HG03103 (cell line): Measurements from ENCODE around the gene CD8B.
A peak's percentile ranks its signal among the peaks of the same experiment; 100 is the strongest.

Source experiments
- ATAC-seq: cut with Tn5 transposase; IDR thresholded peaks from one replicate; pipeline ENCODE4 v1.9.1; 2021; ENCODE audit warnings: low read depth; ENCODE audit not compliant: unreplicated experiment

Gene CD8B

DNA sequence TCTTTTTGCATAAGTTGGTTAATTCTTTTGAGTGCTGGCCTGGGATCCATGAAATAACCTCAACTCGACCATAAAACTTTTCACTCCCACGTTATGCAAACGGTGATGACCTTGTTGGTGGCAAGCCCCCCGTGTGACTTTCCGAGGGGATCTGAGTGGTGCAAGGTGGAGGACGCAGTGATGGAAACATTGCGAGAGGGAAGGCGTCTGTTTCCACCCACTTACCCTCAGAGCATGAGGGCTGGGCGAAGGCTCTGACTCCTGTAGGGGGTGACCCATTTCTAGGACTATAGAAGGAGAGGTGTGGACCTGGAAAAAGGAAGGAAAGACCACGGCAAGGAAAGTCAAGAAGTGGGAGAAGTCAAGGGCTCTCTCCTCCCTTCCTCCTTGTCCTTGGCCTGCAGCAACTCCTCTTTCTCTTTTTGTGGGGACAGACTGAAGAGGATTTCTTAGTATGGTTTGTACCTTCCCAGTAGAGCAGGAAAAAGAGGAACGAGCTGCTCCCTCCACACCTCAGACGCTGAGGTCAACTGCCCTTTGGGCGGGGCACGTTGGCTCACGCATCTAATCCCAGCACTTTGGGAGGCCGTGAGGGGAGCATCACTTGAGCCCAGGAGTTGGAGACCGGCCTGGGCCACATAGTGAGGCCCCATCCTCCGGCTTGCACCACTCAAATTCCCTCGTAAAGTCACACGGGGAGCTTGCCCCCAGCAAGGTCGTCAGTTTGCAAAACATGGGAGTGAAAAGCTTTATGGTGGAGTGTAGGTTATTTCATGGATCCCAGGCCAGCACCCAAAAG is 55.4 kb downstream of the CD8B start:
- ATAC-seq = no peak

DNA sequence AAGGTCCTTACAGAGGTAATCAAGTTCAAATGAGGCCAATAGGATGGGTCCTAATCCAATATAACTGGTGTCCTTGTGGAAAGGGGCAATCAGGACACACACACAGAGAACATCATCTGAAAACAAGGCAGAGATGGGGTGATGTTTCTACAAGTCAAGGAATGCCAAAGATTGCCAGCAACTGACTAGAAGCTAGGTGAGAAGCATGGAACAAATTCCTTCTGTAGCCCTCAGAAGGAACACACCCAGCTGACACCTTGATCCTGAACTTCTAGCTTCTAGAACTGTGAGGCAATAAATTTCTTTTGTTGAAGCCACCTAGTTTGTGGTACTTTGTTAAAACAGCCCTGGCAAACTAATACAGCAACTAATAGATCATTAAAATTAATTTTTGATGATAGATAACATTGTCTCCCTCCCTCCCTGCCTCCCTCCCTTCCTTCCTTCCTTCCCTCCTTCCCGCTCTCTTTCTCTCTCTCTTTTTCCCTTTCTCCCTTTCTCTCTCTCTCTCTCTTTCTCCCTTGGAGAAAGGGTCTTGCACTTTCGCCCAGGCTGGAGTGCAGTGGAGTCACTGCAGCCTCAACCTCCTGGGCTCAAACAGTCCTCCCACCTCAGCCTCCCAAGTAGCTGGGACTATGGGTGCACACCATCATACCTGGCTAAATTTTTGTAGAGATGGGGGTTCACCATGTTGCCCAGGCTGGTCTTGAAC is 60.7 kb downstream of the CD8B start:
- no peak for ATAC-seq

DNA sequence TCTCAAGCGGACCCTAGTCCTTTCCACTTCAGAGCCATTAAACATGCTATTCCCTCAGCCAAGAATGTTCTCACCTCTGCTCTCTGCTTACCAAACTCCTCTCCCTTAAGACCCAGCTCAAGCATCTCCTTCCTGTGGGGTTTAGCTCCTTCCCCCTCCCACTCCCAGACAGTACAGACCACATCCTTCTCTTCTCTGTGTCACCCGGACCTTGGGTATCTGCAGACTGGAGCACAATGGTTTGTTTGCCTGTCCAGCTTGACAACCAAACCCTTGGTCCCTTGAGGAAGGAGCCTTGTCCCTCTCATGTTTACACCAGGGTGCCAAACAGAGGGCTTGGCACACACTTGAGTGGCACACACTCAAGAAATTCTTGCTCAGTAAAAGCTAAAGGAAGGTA is 66.8 kb downstream of the CD8B start:
- no peak for ATAC-seq

DNA sequence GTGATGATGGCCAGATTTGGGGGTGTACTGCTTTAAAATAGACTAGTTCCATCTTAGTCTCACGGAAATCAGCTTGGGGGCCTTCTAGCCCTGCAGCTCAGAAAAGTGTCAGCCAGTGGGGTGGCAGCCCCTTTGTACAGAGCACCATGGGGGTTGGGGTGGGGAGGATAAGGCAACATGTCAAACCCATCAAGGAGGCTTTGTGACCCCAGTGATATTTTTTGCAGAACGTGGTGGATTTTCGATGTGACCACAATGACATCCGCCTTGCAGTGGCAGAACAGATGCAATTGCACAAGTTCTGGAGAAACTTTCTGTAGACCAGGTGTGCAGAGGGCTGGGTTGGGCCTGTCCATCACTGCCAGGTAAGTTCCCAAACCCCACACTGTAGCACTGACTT is 67.9 kb downstream of the CD8B start:
- no peak for ATAC-seq

DNA sequence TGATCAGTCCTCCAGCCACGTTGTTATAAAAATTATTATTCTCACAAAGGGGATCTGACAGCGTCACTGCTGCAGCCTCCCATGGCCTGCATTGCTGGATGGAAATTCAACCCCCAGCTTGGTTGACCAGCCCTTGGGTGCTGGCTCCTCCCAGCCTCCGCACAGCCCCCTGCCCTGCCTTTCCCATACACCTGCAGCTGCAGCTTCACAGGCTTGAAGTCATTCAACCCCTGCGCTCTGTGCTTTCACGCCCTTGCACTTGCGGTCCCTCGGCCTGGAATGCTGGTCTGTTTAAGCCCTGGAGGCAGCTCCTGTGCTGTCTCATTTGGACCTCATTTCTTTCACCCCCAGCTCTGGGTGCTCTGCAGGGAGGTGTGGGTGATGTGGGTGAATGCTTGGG is 70.1 kb downstream of the CD8B start:
- ATAC-seq = no peak

DNA sequence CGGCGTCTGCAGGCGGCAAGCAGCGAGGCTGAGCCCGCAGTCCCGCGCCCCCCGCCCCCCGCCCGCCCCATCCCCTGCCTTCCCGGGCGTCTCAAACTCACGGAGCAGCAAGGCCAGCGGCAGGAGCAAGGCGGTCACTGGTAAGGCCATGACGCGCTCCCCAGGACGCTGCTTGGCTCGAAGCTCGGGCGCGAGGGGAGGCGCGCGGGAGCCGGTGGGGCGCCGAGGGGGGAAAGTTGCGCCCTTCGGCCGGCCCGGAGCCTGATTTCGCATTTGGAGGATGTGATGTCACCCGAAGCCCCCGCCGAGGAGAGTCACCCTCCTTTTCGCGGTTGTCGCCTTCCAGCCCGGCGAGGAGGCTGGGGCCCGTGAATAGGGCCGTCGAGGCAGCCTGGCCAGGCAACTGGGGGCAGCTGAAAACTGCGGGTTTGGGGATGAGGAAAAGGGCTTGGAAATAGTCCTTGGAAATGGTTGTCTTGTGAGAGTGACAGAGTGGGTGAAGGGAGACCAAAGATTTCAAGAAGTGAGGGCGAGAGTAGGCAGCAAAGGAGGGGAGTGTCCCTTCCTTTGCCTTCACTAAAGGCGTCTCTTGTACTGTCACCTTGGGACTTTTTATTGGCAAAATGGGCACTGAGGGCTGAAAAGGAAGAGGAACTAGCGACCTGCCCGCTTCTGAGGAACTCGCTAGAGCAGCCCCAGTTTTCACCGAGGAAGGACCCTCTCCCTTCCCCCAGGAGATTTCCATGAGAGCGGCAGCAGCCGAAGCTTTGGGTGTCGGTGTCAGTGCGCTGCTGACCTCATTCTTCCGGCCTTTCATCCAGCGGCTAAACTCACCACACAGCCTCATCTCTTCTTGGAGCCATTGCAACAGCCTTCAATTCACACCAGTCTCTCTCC is 70.8 kb downstream of the CD8B start, which contains the start of gene CD8A:
Gene CD8A (minus strand): TSS at position 238 of the 897 bp plus-strand sequence. CDS start 88 bp downstream, at position 150.
- ATAC-seq = no peak

DNA sequence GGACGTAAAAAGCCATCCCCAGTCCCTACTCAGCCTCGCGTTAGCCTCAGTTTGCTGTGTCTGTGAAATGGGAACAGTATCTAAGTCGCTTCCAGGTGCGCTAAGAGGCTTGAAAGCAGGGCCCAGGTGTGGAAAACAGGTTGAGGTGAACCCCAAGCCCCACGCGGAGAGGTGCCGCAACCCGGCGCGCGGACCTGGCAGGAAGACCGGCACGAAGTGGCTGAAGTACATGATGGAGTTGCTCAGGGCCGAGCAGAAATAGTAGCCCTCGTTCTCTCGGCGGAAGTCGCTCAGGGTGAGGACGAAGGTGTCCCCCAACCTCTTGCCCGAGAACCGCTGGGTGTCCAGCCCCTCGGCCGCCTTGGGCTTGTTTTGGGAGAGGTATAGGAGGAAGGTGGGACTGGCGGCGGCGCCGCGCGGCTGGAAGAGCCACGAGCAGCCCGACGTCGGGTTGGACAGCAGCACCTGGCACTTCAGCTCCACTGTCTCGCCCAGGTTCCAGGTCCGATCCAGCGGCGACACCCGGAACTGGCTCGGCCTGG is 71.5 kb downstream of the CD8B start:
- no peak for ATAC-seq

DNA sequence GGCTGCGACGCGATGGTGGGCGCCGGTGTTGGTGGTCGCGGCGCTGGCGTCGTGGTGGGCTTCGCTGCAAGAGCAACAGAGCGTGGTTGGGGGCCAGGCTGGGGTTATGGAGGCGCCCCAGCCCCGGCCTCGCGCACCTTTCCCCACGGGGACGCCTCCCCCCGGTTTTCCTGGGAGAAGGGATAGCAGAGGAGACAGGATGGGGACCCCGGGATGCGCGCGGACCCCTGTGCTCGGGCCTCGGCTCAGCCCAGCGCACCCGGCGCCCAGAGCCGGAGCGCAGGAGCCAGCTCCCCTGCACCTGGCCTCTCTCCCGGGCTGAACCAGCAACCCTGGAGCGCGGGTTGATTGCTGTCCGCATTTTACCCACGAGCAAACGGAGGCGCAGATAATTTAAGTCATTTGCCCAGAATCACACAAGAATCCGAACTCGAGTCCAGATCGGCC is 72.0 kb downstream of the CD8B start:
- no peak for ATAC-seq

DNA sequence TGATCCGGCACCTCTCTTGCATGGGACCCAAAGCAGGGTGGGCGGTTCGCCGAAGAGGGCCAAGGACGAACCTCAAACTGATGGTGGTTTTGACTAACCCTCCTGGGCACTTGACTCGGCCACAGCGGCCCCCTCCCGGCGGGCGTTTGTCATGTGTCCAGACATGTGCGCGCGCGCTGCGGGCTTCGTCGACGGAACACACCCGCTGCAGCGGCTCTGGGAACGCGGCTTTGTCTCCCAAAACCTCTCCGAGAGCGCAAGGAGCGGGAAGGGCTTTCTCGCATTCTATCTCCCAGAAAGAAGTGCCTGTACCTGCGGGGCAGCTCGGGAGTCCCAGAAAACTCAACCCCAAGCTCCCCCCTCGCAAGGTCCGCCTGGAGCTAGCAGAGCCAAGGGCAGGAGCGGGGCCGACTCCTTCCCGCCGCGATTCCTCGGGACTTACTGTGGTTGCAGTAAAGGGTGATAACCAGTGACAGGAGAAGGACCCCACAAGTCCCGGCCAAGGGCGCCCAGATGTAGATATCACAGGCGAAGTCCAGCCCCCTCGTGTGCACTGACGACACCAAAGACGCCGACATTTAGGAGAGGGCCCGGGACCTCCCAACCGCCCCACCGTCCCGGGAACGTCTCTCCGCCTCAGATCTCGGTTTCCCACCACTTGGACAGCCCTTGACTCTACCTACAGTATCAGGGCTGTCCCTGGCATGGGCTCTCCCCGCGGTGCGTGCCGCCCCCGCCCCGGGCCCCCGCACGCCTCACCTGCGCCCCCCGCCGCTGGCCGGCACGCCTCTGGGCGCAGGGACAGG is 72.6 kb downstream of the CD8B start:
- no peak for ATAC-seq

DNA sequence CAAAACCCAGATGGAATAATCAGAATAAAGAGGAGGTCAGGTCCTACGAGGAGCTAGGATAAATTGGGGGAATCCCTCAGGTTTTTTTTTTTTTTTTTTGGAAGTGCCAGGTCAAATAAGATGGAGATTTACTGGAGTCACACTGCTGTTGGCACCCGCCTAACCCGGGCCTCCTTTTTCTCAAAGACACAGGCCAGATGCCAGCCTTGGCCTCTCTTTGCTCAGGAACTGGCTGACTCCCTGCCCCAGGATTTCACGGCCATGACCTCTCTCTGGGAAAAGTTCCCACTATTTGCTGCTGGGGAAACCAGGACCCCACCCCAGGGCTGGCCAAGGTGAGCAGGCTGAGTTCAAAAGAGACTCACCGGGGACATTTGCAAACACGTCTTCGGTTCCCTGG is 73.5 kb downstream of the CD8B start:
- no peak for ATAC-seq

DNA sequence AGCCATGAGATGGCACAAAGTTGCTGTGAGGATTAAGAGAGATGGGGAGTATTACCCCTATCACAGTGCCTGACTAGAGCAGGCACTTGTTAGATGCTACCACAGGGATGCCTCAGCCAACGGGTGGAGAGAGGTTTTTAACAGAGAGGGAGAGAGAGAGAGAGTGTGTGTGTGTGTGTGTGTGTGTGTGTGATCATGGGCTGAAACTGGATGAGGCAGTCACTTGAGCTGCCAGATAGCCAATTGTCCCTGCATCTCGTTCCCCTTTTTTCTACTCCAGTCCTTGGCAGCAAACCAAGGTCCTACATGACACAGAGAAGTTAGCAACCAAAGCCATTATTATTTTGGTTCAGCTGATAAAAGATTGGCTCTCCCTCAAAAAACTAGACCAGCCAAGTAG is 74.0 kb downstream of the CD8B start:
- no peak for ATAC-seq

DNA sequence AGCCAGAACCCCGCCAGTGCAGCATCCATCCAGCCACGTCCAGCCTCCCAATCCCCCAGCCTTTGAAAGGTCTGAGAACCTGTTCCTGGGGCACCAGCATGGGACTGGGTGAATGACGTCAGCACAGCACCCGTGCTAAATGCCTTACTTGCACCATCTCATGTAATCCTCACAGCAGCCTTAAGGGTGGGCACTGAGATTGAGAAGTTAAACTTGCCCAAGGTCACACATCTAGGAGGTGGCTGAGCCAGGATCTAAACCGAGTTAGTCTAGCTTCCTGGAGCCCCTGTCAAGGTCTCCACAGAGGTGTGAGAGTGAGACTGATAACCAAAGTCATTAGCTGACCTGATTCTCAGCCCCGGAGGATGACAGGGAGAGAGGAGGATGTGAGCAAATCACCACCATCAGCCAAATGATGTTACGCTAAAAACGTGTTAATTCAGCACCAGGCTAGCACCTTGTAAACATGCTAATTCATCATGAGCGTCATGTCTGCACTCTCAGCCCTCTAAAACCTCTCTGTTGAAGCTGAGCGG is 75.6 kb downstream of the CD8B start:
- no peak for ATAC-seq

DNA sequence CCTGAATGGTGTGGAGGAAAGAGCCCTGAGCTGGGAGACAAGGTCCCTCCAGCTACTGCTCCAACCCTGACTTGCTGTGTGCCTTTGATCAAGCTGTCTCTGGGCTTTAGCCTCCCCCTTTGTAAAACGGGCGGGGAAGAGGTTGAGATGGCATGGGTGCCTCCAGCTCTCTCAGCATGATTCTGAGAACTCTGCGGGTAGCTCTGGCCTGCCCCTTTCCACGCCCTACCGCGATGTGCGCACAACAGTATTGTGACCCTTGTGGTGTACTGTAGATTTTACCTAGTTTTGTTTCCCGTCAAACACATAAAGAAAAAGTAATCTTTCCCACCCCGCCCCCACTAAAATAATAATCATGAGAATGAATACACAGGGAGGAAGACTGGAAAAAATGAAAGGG is 76.2 kb downstream of the CD8B start:
- no peak for ATAC-seq

DNA sequence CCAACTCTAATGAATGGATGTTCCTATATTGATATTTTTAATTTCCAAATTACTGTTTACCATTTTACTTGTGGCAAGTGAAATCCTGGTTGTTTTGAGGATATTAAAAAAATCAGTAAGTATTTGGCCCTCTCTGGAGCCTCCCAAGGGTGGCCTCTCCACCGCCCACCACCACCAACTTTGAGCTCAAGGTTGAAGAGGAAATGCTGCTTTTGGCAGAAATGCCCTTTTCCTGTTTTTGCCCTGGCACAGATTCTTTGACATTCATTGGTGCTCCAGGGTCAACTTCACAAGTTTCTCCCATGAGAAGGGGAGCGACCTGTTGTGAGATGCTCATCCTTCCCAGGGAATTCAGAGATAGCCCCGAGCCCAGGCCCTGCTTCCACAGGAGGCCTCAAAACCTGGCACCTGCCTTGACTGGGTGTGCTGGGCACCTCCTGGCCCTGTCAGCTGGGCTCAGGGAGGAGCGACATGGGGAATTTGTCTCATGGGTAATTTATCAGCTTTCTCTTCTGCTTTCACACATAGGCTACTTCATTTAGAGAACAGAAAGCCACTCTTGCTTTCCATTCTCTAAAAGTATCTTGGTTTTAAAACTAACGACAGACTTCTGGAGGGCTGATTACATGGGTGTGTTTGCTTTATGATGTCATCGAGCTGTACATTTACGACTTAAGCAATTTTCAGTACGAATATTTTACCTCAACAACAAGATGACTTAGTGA is 77.9 kb downstream of the CD8B start:
- peak; percentile 93 for ATAC-seq

DNA sequence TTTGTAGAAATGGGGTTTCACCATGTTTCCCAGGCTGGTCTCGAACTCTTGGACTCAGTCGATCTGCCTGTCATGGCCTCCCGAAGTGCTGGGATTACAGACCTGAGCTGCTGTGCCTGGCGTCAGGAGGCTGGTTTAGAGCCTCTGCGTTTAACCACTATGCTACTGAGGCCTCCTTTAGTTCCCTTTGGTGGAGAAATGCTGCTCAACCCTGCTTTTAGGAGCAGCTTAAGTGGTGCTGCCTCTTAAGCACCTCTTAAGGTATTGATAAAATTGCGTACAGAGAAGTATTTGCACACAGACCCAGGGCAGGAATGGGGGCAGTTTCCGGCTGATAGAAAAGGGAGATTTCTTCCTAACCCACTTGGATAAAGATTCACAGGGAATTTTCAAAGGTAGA is 78.9 kb downstream of the CD8B start:
- ATAC-seq = no peak

DNA sequence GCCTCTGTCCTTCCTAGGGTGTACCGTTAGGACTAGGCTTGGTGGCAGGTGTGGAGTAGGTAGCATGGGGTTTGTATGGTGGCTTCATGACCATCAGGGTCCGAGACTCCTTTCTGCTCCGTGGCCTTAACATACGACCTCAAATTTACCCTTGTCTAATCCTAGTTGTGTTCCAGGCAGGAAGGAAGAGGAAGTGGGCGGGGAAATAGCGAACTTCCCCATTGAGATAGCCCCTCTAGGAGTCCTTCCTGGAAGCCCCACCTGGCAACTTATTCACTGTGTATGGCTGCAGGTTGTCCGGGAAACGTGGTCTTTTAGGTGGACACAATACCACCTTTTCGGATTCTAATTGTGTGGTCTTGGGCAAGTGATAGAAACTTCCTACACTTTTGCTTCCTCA is 80.3 kb downstream of the CD8B start:
- ATAC-seq = no peak

DNA sequence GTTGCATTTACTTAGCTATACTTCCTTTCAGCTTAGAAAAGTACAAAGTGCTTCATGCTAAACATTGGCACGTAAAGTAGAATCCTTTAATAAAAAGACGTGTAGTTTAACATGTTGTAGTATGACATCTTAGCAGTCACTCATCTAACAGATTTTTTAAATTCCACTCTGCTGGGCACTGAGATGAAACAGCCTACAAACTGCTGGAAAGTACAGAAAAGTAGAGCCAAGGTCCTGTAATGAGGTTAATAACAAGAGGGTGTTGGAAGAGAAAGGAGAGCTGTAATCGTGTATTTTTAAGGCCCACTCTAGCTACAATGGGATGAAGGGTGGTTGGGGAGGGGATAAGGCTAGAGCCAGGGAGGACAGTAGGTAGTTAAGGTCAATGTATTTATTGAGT is 81.7 kb downstream of the CD8B start:
- no peak for ATAC-seq

DNA sequence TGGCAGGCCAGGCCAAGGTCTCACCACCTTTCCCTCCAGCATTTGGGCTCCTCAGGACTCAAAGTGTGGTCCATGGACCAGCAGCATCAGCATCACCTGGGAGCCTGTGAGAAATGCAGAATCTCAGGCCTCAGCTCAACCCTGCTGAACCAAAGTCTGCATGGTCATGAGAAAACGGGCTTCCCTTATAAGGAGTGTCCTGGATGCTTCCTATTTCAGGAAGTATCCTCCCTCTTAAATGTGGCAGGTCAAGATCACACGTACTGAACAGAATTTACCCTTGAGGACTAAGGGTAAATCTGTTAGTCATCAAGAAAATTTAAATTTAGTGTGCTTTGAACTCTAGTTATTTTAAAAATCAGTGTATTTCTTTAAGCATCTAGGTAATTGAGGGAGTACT is 82.7 kb downstream of the CD8B start:
- ATAC-seq = no peak

DNA sequence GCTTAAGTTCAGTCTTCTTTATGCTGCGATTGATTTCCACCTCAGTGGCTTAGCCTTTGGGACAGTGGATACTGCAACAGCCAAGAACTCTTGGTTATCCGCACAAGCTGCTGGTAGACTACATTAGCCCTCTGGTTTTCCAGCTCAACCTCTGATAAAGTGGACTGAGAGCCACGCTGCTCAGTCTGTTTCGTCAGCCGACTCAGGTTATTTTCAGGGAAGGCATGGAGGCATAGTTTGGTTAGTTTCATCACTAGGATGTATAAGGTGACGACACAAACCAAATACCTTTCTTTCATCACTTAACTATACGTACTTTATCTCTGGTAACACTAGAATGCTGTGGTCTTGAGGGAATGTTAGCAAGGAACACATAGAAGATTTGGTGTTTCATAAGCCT is 85.2 kb downstream of the CD8B start:
- no peak for ATAC-seq
